K562 (cell line): ENCODE measurements around the gene GALNS. TPM values are rescaled to one million over a fixed set of nuclear protein-coding genes. Genes with fewer than 3 reads are reported as not detected.

ENCODE experiments used
- ASH1L ChIP-seq: fragments of 450-650 bp; IDR thresholded peaks from 2 replicates; pipeline ENCODE4 v1.6.1; 2018; ENCODE audit warnings: borderline replicate concordance, mild to moderate bottlenecking, low read depth; ENCODE audit not compliant: partially characterized antibody
- C11orf30 ChIP-seq: fragments of 450-650 bp; IDR thresholded peaks from 2 replicates; pipeline ENCODE4 v1.6.1; 2016; ENCODE audit warnings: low read depth, mild to moderate bottlenecking
- CBFA2T3 ChIP-seq: fragments of 450-650 bp; IDR thresholded peaks from 2 replicates; pipeline ENCODE4 v1.6.1; 2017
- E2F8 ChIP-seq: fragments of 450-650 bp; IDR thresholded peaks from 2 replicates; pipeline ENCODE4 v1.7.1; 2018; ENCODE audit warnings: mild to moderate bottlenecking, low read depth; ENCODE audit not compliant: partially characterized antibody
- ILK ChIP-seq: fragments of 450-650 bp; IDR thresholded peaks from 2 replicates; pipeline ENCODE4 v1.6.1; 2016; ENCODE audit warnings: missing genetic modification characterization, low read depth, mild to moderate bottlenecking, missing compliant biosample characterization, moderate library complexity, borderline replicate concordance
- NCOA4 ChIP-seq: fragments of 450-650 bp; IDR thresholded peaks from 2 replicates; pipeline ENCODE4 v1.6.1; 2018; ENCODE audit warnings: mild to moderate bottlenecking; ENCODE audit not compliant: partially characterized antibody
- RBFOX2 ChIP-seq: fragments of 200-400 bp; formaldehyde crosslinking; IDR thresholded peaks from 2 replicates; pipeline ENCODE4 v1.6.1; 2017; ENCODE audit warnings: low read depth, mild to moderate bottlenecking, low read length, moderate library complexity
- TFAP4 ChIP-seq: sonication (generic); formaldehyde crosslinking; IDR thresholded peaks from 2 replicates; pipeline ENCODE4 v1.8.0; 2022; ENCODE audit warnings: missing genetic modification reagents, mild to moderate bottlenecking, moderate library complexity, borderline replicate concordance
- ZFP1 ChIP-seq: fragments of 450-650 bp; formaldehyde crosslinking; IDR thresholded peaks from 2 replicates; pipeline ENCODE4 v1.4.0; 2020; ENCODE audit warnings: mild to moderate bottlenecking, mixed read lengths
- ZNF639 ChIP-seq, 2 experiments: fragments of 200-800 bp in 1 of 2; sonication (Bioruptor generic) in 1 of 2; sonication (generic) in 1 of 2; formaldehyde crosslinking in 1 of 2; IDR thresholded peaks in 1 of 2; conservative IDR thresholded peaks in 1 of 2; 2 replicates each; pipeline versions ENCODE4 v1.5.0 to v1.6.1; 2016 to 2020; ENCODE audit warnings: missing compliant biosample characterization in 1 of 2, missing genetic modification characterization in 1 of 2, missing genetic modification reagents in 1 of 2
- polyA plus RNA-seq, 8 experiments: library from polyadenylated mRNA; depleted of rRNA in 4 of 8; stranded (reverse) in 5 of 8; unstranded in 3 of 8; fragments of >200 nt; fragmentation: Nextera tagmentation in 2 of 8; fragmentation: Illumina TruSeq in 1 of 8; extraction: Ambion mirVana in 2 of 8; extraction: Trizol in 1 of 8; gene quantifications; 2 replicates each; pipeline versions ENCODE4 v1.2.1 to v1.2.3, GENCODE V29; 2011 to 2014; ENCODE audit warnings: inconsistent platforms in 1 of 8, missing spikeins in 1 of 8
- total RNA-seq, 7 experiments: library from RNA; depleted of rRNA in 6 of 7; stranded (reverse); fragments of >200 nt in 6 of 7; fragmentation: Illumina TruSeq in 2 of 7; extraction: Trizol in 2 of 7; gene quantifications; 2 replicates each; pipeline versions ENCODE4 v1.2.1 to v1.2.3, GENCODE V29; 2011 to 2021; ENCODE audit warnings: low replicate concordance in 1 of 7
- TF ChIP-seq, protein P1 (sequence below): sonication (generic); formaldehyde crosslinking; IDR thresholded peaks from 2 replicates; pipeline ENCODE4 v1.8.1; 2023; ENCODE audit warnings: mild to moderate bottlenecking, missing genetic modification reagents
- TF ChIP-seq, protein P2 (sequence below): fragments of 200-800 bp; sonication (Bioruptor generic); IDR thresholded peaks from 2 replicates; pipeline ENCODE4 v1.6.1; 2017; ENCODE audit warnings: missing genetic modification characterization, missing compliant biosample characterization
- TF ChIP-seq, protein P3 (sequence below): sonication (generic); formaldehyde crosslinking; IDR thresholded peaks from 2 replicates; pipeline ENCODE4 v1.8.0; 2022; ENCODE audit warnings: mild to moderate bottlenecking, missing genetic modification reagents
- TF ChIP-seq, protein P4 (sequence below): fragments of 450-650 bp; IDR thresholded peaks from 2 replicates; pipeline ENCODE4 v1.6.1; 2017; ENCODE audit warnings: antibody characterized with exemption

The GALNS gene
- total and polyA plus RNA-seq, 9 of the 15 experiments (the other 6 are each of a cell fraction or from before 2014, with no cell fraction given): 0.38 to 13.2 (median 4.3) TPM

DNA sequence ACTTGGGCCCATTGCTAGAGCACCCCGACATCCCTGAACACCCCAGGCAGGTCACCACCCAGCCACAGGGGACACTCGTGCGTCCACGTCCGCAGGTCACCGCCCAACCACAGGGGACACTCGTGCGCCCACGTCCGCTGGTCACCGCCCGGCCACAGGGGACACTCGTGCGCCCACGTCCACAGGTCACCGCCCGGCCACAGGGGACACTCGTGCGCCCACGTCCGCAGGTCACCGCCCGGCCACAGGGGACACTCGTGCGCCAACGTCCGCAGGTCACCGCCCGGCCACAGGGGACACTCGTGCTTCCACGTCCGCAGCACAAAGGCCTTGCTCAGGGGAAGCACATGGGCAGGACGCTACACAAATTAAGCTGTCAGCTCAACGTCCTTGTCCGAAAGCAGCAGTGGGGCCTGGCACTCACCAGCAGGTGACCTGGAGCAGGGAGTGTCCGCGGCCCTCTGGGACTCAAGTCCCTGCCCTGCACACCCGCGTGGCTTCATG, 17.7 kb downstream of the GALNS start (continued):
- TF ChIP-seq, protein P1, sequence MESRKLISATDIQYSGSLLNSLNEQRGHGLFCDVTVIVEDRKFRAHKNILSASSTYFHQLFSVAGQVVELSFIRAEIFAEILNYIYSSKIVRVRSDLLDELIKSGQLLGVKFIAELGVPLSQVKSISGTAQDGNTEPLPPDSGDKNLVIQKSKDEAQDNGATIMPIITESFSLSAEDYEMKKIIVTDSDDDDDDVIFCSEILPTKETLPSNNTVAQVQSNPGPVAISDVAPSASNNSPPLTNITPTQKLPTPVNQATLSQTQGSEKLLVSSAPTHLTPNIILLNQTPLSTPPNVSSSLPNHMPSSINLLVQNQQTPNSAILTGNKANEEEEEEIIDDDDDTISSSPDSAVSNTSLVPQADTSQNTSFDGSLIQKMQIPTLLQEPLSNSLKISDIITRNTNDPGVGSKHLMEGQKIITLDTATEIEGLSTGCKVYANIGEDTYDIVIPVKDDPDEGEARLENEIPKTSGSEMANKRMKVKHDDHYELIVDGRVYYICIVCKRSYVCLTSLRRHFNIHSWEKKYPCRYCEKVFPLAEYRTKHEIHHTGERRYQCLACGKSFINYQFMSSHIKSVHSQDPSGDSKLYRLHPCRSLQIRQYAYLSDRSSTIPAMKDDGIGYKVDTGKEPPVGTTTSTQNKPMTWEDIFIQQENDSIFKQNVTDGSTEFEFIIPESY: peak; percentile 100
- TF ChIP-seq, protein P2, sequence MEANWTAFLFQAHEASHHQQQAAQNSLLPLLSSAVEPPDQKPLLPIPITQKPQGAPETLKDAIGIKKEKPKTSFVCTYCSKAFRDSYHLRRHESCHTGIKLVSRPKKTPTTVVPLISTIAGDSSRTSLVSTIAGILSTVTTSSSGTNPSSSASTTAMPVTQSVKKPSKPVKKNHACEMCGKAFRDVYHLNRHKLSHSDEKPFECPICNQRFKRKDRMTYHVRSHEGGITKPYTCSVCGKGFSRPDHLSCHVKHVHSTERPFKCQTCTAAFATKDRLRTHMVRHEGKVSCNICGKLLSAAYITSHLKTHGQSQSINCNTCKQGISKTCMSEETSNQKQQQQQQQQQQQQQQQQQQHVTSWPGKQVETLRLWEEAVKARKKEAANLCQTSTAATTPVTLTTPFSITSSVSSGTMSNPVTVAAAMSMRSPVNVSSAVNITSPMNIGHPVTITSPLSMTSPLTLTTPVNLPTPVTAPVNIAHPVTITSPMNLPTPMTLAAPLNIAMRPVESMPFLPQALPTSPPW (CRISPR knock-in tag): no peak
- TF ChIP-seq ILK (tag) (no peak), ZNF639 (CRISPR knock-in tag; conservative IDR thresholded peaks at IDR 0.05 in 1 of 2, IDR thresholded peaks at IDR 0.05 in 1 of 2) (no peak), TFAP4 (CRISPR knock-in tag) (peak; percentile 77), E2F8 (no peak), CBFA2T3 (no peak), ZFP1 (CRISPR knock-in tag) (no peak), ASH1L (no peak), RBFOX2 (0 out of 2 replicates have a peak, but pooled peaks have one; percentile 28), NCOA4 (no peak), C11orf30 (no peak)
- TF ChIP-seq, protein P3, sequence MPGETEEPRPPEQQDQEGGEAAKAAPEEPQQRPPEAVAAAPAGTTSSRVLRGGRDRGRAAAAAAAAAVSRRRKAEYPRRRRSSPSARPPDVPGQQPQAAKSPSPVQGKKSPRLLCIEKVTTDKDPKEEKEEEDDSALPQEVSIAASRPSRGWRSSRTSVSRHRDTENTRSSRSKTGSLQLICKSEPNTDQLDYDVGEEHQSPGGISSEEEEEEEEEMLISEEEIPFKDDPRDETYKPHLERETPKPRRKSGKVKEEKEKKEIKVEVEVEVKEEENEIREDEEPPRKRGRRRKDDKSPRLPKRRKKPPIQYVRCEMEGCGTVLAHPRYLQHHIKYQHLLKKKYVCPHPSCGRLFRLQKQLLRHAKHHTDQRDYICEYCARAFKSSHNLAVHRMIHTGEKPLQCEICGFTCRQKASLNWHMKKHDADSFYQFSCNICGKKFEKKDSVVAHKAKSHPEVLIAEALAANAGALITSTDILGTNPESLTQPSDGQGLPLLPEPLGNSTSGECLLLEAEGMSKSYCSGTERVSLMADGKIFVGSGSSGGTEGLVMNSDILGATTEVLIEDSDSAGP (CRISPR knock-in tag): no peak
- TF ChIP-seq, protein P4, sequence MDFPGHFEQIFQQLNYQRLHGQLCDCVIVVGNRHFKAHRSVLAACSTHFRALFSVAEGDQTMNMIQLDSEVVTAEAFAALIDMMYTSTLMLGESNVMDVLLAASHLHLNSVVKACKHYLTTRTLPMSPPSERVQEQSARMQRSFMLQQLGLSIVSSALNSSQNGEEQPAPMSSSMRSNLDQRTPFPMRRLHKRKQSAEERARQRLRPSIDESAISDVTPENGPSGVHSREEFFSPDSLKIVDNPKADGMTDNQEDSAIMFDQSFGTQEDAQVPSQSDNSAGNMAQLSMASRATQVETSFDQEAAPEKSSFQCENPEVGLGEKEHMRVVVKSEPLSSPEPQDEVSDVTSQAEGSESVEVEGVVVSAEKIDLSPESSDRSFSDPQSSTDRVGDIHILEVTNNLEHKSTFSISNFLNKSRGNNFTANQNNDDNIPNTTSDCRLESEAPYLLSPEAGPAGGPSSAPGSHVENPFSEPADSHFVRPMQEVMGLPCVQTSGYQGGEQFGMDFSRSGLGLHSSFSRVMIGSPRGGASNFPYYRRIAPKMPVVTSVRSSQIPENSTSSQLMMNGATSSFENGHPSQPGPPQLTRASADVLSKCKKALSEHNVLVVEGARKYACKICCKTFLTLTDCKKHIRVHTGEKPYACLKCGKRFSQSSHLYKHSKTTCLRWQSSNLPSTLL: no peak
